WTC11 (cell line): ENCODE data around the gene OR2B3. TPM values are rescaled to one million over a fixed set of nuclear protein-coding genes. Genes with fewer than 3 reads are reported as not detected.

Experiments
- ATAC-seq: fragments of 200-7000 bp; cut with Tn5 transposase; 2 replicates; pipeline ENCODE4 v1.10.0; 2021; ENCODE audit warnings: mild to moderate bottlenecking, moderate library complexity
- CTCF ChIA-PET: fragments of 300-600 bp; sonication (Branson Sonifier 250); formaldehyde crosslinking; loops from one replicate; lab custom pipeline; 2021; ENCODE audit warnings: antibody characterized with exemption; lab: Charles Lee
- POLR2A ChIA-PET: fragments of 350-600 bp; sonication (Branson Sonifier 250); formaldehyde crosslinking; loops from one replicate; lab custom pipeline; 2021; ENCODE audit warnings: antibody characterized with exemption; lab: Charles Lee
- DNase-seq: peaks from one replicate; pipeline ENCODE4 v3.0.0; 2021; ENCODE audit warnings: low spot score
- H3K27ac Mint-ChIP-seq: 2 replicates; pipeline ENCODE4 v1.8.0; 2021; ENCODE audit warnings: mixed read lengths
- H3K27me3 Mint-ChIP-seq: 2 replicates; pipeline ENCODE4 v1.8.0; 2021; ENCODE audit warnings: low read depth, mild to moderate bottlenecking, moderate library complexity, mixed read lengths
- H3K36me3 Mint-ChIP-seq: 2 replicates; pipeline ENCODE4 v1.8.0; 2021; ENCODE audit warnings: mixed read lengths
- H3K4me1 Mint-ChIP-seq: 2 replicates; pipeline ENCODE4 v1.8.0; 2022; ENCODE audit warnings: mixed read lengths
- H3K4me3 Mint-ChIP-seq: 2 replicates; pipeline ENCODE4 v1.8.0; 2021; ENCODE audit warnings: mild to moderate bottlenecking, moderate library complexity, mixed read lengths
- H3K9me3 Mint-ChIP-seq: 2 replicates; pipeline ENCODE4 v1.8.0; 2021; ENCODE audit warnings: mixed read lengths
- MXD4 ChIP-seq: fragments of 250-450 bp; sonication (Bioruptor Pico); IDR thresholded peaks from 2 replicates; pipeline ENCODE4 v1.8.0; 2021; ENCODE audit warnings: mild to moderate bottlenecking, moderate library complexity, borderline replicate concordance
- TEAD1 ChIP-seq: sonication (generic); formaldehyde crosslinking; IDR thresholded peaks from 2 replicates; pipeline ENCODE4 v1.8.0; 2022; ENCODE audit warnings: mild to moderate bottlenecking, missing genetic modification reagents
- ZMAT4 ChIP-seq: fragments of 250-450 bp; sonication (Bioruptor Pico); IDR thresholded peaks from 2 replicates; pipeline ENCODE4 v1.9.0; 2021; ENCODE audit warnings: mild to moderate bottlenecking
- total RNA-seq: library from RNA; stranded (reverse); gene quantifications from 3 replicates; pipeline ENCODE4 v1.2.3, GENCODE V29; 2021

OR2B3 gene
- total RNA-seq, 1 experiment from 2014 or later: not detected

- TF ChIP-seq TEAD1 (CRISPR knock-in tag) (no peak), ZMAT4 (no peak), MXD4 (CRISPR knock-in tag) (no peak)
- POLR2A ChIA-PET: no interaction called here
Measured at GRCh38 chr6:29045075-29045474, 42.0 kb downstream of the OR2B3 start, which contains the start of gene OR2W1. Gene OR2W1, minus strand, starts transcription at chr6:29045175. Its CDS starts 0 bp downstream, at chr6:29045175.

More at GRCh38 chr6:29045075-29045474, 42.0 kb downstream of the OR2B3 start, which contains the start of gene OR2W1:
- no peak within 1 kb of the TSS for H3K27ac Mint-ChIP-seq
- no peak for DNase-seq
- no peak within 1 kb of the TSS for H3K4me3 Mint-ChIP-seq
- no peak for ATAC-seq
- CTCF ChIA-PET: no interaction called here
- no peaks in the 10 kb centered on the region for H3K9me3 Mint-ChIP-seq
- peaks cover 3% of the 10 kb centered on the region for H3K4me1 Mint-ChIP-seq
- H3K36me3 Mint-ChIP-seq: no peaks in the 10 kb centered on the region
- peaks cover 3% of the 10 kb centered on the region; the same call in 1 of the 2 replicates for H3K27me3 Mint-ChIP-seq

Other genes starting within 250 kb of the OR2B3 start
- gene TRIM27, start 163.3 kb downstream of the OR2B3 start, total RNA-seq: 65.8 to 79.8 TPM (median 68.3 TPM) in 3 replicates
- 2.0 to 3.7 TPM (median 3.4 TPM) in 3 replicates for gene ZNF311, start 82.0 kb downstream of the OR2B3 start, total RNA-seq
- not detected in 3 replicates for gene OR2W1, start 42.1 kb downstream of the OR2B3 start, total RNA-seq
- not detected in 3 replicates for gene OR2J1, start 12.2 kb upstream of the OR2B3 start, total RNA-seq
- 0.30 TPM in 1 of 3 replicates, not detected in the others for gene OR2J3, start 20.7 kb upstream of the OR2B3 start, total RNA-seq
- not detected in 3 replicates for gene OR2J2, start 83.6 kb upstream of the OR2B3 start, total RNA-seq
- not detected in 3 replicates for gene OR14J1, start 214.4 kb upstream of the OR2B3 start, total RNA-seq